ENCODE data around the gene PRKCB.

- TF ChIP-seq CTCF (tag by site-specific recombination; IDR thresholded peaks at IDR 0.05): no peak
- no peak for TF ChIP-seq ZNF239 (tag by site-specific recombination; IDR thresholded peaks at IDR 0.05)
- TF ChIP-seq ZNF146 (tag by site-specific recombination; IDR thresholded peaks at IDR 0.05): no peak
- TF ChIP-seq ZBTB8A (tag by site-specific recombination; IDR thresholded peaks at IDR 0.05): no peak
- no peak for TF ChIP-seq YY1 (tag by site-specific recombination; IDR thresholded peaks at IDR 0.05)
- no peak for TF ChIP-seq ZBTB17 (tag by site-specific recombination; IDR thresholded peaks at IDR 0.05)
- no peak for TF ChIP-seq HOXC10 (CRISPR knock-in tag; IDR thresholded peaks at IDR 0.05)
- TF ChIP-seq ZBTB26 (tag by site-specific recombination; optimal IDR thresholded peaks at IDR 0.05): no peak
- TF ChIP-seq ZNF777 (tag by site-specific recombination; IDR thresholded peaks at IDR 0.05; ENCODE audit: borderline replicate concordance): no peak
- no peak for TF ChIP-seq ZNF629 (tag by site-specific recombination; IDR thresholded peaks at IDR 0.05)
Observed at GRCh38 chr16:23786964-23787561, 48.7 kb upstream of the PRKCB start.

Data from HEK293 (cell line).